Vagina (tissue), 2 donors: ENCODE results near the gene DCHS1. TPM values are rescaled to one million over a fixed set of nuclear protein-coding genes. Genes with fewer than 3 reads are reported as not detected.

Source experiments
- DNase-seq, 2 donors: peaks; one replicate each; pipeline ENCODE4 v3.0.0-alpha.2; 2017; ENCODE audit errors: extremely low spot score in 2 of 2
- H3K27ac ChIP-seq: fragments of 200-600 bp; sonication (generic); one replicate; pipeline ENCODE4 v1.5.1; 2019
- H3K27me3 ChIP-seq: fragments of 200-600 bp; sonication (generic); one replicate; pipeline ENCODE4 v1.5.1; 2019
- H3K36me3 ChIP-seq, 2 donors: fragments of 200-600 bp; sonication (generic); one replicate each; pipeline ENCODE4 v1.5.1; 2017 to 2019
- H3K4me1 ChIP-seq: fragments of 200-600 bp; sonication (generic); one replicate; pipeline ENCODE4 v1.5.1; 2019
- H3K4me3 ChIP-seq, 2 donors: fragments of 200-600 bp; sonication (generic); 1 replicate in 1 of 2; 2 replicates in 1 of 2; pipeline ENCODE4 v1.5.1; 2016 to 2019
- H3K9me3 ChIP-seq: fragments of 200-600 bp; sonication (generic); one replicate; pipeline ENCODE4 v1.5.1; 2019
- POLR2A ChIP-seq, 2 donors: fragments of 450-650 bp; IDR thresholded peaks; one replicate each; pipeline ENCODE4 v1.6.1; 2017; ENCODE audit warnings: antibody characterized with exemption in 2 of 2, mild to moderate bottlenecking in 2 of 2, moderate library complexity in 2 of 2
- POLR2AphosphoS5 ChIP-seq, 2 donors: sonication (generic); formaldehyde crosslinking; IDR thresholded peaks; one replicate each; pipeline ENCODE4 v1.9.0; 2017; ENCODE audit warnings: antibody characterized with exemption in 2 of 2, mild to moderate bottlenecking in 2 of 2, low read depth in 1 of 2; ENCODE audit not compliant: insufficient read depth in 1 of 2
- intact Hi-C: fragments of 100-400 bp; cut with DNase I; formaldehyde crosslinking; loops from one replicate; pipeline ENCODE4 v1.15.1; 2023
- total RNA-seq: library from RNA; depleted of rRNA; stranded (reverse); fragments of >200 nt; gene quantifications from one replicate; pipeline ENCODE4 v1.2.3, GENCODE V29; 2016
- TF ChIP-seq, protein P1 (sequence below), 3 experiments: fragments of 450-650 bp in 2 of 3; fragments of 200-600 bp in 1 of 3; sonication (generic) in 1 of 3; IDR thresholded peaks; one replicate each; pipeline ENCODE4 v1.5.1; 2017 to 2019; ENCODE audit warnings: antibody characterized with exemption in 3 of 3, mild to moderate bottlenecking in 2 of 3, moderate library complexity in 2 of 3

DCHS1 gene
- total RNA-seq, 1 donor from 2014 or later, result 28.7 TPM

DNA sequence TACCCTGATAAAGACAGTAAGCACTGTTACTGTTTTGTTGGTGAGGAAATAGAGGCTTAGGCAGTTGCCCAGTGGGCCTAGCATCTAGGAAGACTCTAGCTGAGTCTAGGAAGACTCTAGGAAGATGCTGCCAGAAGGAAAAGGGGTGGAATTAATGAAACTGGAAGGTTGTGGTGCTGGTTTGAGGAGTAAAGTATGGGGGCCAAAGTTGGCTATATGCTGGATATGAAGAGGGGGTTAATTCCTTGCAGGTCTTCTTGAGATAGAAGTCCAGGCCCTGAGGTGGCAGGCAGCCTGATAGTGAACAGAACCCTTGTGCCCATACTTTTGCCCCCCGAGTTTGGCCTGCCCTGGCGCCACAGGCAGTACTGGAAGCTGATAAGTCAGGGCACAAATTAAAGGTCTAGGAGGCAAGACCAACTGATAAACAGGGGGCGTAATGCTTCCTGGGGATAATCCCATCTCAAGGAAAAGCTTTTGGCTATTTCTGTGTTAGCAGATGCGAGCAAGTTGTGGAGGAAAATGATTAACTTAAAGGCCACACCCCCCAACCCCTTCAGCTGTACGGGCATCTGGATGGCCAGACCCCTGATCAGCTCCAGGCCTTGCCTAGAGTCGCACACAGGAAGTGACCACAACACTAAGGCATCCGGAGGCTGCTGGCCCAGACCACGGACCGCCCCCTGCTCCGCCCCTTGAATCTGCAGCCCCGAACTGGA lies 49.0 kb downstream of the DCHS1 start:
- Histone ChIP-seq H3K4me1 (peaks cover 62% of the 10 kb centered on the region), H3K27ac (peak overlapping the region; percentile 87), H3K9me3 (no peaks in the 10 kb centered on the region), H3K27me3 (no peaks in the 10 kb centered on the region), H3K36me3 (peaks cover 0 to 32% of the 10 kb centered on the region in 2 donors), H3K4me3 (peak overlapping the region; percentile 31 to 35)
- intact Hi-C loops, result loop anchor here (10.0 kb wide), 1 partner anchor 48 kb away; the partner anchor contains the start of gene DCHS1
- DNase-seq, result peak in 1 of 2 donors; percentile 95
- peak in 1 of 2 donors; percentile 78 for TF ChIP-seq POLR2A (IDR thresholded peaks at IDR 0.05)
- TF ChIP-seq, protein P1, sequence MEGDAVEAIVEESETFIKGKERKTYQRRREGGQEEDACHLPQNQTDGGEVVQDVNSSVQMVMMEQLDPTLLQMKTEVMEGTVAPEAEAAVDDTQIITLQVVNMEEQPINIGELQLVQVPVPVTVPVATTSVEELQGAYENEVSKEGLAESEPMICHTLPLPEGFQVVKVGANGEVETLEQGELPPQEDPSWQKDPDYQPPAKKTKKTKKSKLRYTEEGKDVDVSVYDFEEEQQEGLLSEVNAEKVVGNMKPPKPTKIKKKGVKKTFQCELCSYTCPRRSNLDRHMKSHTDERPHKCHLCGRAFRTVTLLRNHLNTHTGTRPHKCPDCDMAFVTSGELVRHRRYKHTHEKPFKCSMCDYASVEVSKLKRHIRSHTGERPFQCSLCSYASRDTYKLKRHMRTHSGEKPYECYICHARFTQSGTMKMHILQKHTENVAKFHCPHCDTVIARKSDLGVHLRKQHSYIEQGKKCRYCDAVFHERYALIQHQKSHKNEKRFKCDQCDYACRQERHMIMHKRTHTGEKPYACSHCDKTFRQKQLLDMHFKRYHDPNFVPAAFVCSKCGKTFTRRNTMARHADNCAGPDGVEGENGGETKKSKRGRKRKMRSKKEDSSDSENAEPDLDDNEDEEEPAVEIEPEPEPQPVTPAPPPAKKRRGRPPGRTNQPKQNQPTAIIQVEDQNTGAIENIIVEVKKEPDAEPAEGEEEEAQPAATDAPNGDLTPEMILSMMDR (IDR thresholded peaks at IDR 0.05), result no peak
- peak; percentile 94 to 95 for TF ChIP-seq POLR2AphosphoS5 (IDR thresholded peaks at IDR 0.05; ENCODE audit: insufficient read depth in 1 of 2, low read depth in 1 of 2)

DNA sequence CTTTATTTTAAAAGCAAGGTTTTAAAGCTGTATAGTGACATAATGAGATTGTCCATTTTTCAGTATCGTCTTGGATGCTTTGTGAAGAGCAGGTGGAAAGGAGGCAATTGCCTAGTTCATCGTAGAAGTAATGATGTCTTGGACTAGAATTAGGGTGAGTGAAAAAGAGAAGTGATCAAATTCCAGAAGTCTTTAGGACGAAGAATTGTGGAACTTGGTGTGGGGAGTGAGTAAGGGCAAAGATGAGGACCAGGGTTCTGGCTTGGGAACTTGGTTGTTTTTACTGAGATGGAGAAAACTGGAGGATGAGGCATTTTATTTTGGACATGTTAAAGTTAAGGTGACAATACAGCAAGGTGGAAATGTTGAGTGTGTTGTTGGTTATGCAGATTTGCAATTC lies 50.8 kb downstream of the DCHS1 start:
- Histone ChIP-seq H3K4me1 (peaks cover 61% of the 10 kb centered on the region), H3K9me3 (no peaks in the 10 kb centered on the region), H3K36me3 (peaks cover 0 to 38% of the 10 kb centered on the region in 2 donors), H3K4me3 (peak overlapping the region; percentile 62 to 85), H3K27ac (peak overlapping the region; percentile 87), H3K27me3 (no peaks in the 10 kb centered on the region)
- intact Hi-C loops, result loop anchor here (5.0 to 10.0 kb wide), 2 partner anchors 50 to 78 kb away; partner anchors contain the start of genes DCHS1 and MRPL17
- peak in 1 of 2 donors; percentile 16 for DNase-seq
- TF ChIP-seq POLR2A (IDR thresholded peaks at IDR 0.05) (no peak), POLR2AphosphoS5 (IDR thresholded peaks at IDR 0.05; ENCODE audit: insufficient read depth in 1 of 2, low read depth in 1 of 2) (no peak)
- TF ChIP-seq, protein P1 (IDR thresholded peaks at IDR 0.05), result no peak

DNA sequence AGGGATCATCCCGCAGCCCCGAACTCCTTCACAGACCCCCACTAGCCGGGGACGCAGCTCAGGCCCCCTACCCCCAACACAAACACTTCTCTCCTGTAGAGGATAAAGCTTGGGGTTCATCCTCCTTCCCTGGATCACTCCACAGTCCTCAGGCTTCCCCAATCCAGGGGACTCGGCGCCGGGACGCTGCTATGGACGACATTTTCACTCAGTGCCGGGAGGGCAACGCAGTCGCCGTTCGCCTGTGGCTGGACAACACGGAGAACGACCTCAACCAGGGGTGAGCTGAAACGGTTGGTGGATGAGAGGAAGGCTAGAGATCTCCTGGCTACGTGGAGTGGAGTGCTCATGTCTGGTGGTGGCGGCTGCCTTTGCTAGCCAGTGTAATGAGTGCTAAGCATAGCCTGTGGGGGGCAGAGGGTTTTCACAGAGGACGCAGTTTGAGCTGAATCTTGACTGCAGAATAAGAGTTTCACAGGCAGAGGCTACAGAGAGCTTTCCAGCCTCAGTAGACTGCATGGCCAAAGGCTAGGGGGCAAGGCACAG lies 51.5 kb downstream of the DCHS1 start:
- H3K4me3 ChIP-seq, result peak overlapping the region; percentile 62 to 85
- no peaks in the 10 kb centered on the region for H3K27me3 ChIP-seq
- peaks cover 0 to 38% of the 10 kb centered on the region in 2 donors for H3K36me3 ChIP-seq
- intact Hi-C loops, result loop anchor here (5.0 to 10.0 kb wide), 2 partner anchors 51 to 78 kb away; partner anchors contain the start of genes DCHS1 and MRPL17
- DNase-seq, result peak in 1 of 2 donors; percentile 91
- TF ChIP-seq POLR2A (IDR thresholded peaks at IDR 0.05) (no peak), POLR2AphosphoS5 (IDR thresholded peaks at IDR 0.05; ENCODE audit: insufficient read depth in 1 of 2, low read depth in 1 of 2) (peak in 1 of 2 donors; percentile 66)
- TF ChIP-seq, protein P1 (IDR thresholded peaks at IDR 0.05), result peak in 1 of 3 experiments; percentile 7
- peaks cover 61% of the 10 kb centered on the region for H3K4me1 ChIP-seq
- no peaks in the 10 kb centered on the region for H3K9me3 ChIP-seq
- H3K27ac ChIP-seq, result peak overlapping the region; percentile 87

DNA sequence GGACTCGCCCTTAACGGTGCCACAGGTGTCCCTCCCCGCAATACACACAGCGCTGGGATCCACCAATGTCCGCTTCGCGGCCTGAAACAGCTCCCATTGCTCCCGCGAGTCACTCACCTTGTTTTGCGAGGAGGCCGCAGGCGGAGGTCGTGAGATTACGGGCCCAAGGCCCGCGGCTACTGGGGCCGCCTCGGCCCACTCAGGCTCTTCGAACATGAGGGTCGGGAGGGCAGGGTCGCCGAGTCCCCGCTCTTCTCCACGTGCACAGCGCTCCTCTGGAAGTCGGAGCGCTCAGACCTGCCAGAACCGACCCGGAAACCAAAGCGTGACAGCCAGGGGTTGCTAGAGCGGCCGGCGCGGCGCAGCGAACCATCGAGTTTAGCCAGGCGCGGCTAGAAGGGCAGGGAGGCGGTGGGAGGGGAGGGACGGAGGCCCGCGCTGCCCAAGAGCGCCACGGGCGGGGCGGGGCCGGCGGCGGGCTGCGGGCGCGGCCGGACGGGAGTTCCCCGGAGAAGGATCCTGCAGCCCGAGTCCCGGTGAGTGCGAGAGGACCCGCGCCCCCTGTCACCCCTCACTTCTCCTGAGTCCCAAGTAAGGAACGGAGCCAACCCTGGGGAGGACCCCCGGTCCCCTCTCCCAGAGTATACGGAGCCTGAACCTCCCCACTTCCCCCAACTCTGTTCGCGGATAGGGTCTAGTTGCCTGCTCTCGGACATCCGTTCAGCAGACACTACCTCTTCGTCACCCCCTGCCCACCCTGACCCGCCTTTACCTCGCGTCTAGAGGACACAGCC lies 52.1 kb downstream of the DCHS1 start, which contains the start of the genes ILK and RRP8:
Gene ILK (plus strand): TSS at position 488 of the 794 bp plus-strand sequence. CDS start 498 bp downstream, outside the sequence.
Gene RRP8 (minus strand): TSS at position 330 of the 794 bp plus-strand sequence. CDS start 114 bp downstream, at position 216.
- TF ChIP-seq POLR2A (IDR thresholded peaks at IDR 0.05), result peak in 1 of 2 donors; percentile 91
- TF ChIP-seq POLR2AphosphoS5 (IDR thresholded peaks at IDR 0.05; ENCODE audit: insufficient read depth in 1 of 2, low read depth in 1 of 2), result peak; percentile 80 to 86
- TF ChIP-seq, protein P1 (IDR thresholded peaks at IDR 0.05), result no peak
- peak; percentile 93 to 96 for DNase-seq
- Histone ChIP-seq H3K27ac (peak within 1 kb of the TSS; percentile 87), H3K27me3 (no peaks in the 10 kb centered on the region), H3K36me3 (peaks cover 0 to 37% of the 10 kb centered on the region in 2 donors), H3K4me1 (peaks cover 61% of the 10 kb centered on the region), H3K9me3 (no peaks in the 10 kb centered on the region), H3K4me3 (peak within 1 kb of the TSS; percentile 62 to 85)
- intact Hi-C loops, result loop anchor here (5.0 to 10.0 kb wide), 2 partner anchors 51 to 79 kb away; partner anchors contain the start of genes DCHS1 and MRPL17
